SKM-1 (cell line): ENCODE data around the gene DLG2.

Source experiments
- DNase-seq: peaks from one replicate; lab custom pipeline; 2025; ENCODE audit not compliant: unreplicated experiment; lab: John Stamatoyannopoulos, UW

The DLG2 gene

GRCh38 chr11:83827520-83827919 lies 1799.6 kb downstream of the DLG2 start:
- no peak for DNase-seq

- no peak for DNase-seq
Measured at GRCh38 chr11:83826078-83826477, 1801.1 kb downstream of the DLG2 start.

GRCh38 chr11:83823461-83824025 lies 1803.6 kb downstream of the DLG2 start:
- no peak for DNase-seq

DNA sequence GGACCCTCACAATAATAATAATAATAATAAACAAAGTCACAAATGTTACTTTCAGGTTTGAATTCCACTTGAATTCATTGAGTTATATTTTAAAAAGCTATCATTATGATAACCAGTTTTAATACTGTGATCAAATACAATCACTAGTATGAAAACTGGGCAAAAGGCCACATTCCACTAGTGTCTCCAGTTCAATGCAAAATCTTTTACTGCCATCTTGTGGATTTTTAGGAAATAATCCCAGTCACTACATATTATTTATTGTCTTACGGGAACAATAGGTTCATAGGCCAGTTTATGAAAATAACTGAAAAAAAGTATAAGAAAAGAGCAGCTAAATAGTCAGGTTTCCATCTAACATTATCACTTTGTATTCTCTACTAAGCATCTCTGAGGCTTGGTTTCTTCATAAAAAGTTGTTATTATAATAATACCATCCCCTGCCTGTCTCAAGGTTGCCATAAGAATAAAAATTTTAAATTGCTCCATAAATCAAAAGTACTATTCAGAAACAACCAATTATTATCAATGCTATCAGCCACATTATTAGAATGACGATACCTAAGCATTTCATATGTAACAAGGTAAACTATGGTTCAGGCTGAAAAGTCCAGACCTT lies 1807.1 kb downstream of the DLG2 start:
- DNase-seq, result peak; percentile 38

DNA sequence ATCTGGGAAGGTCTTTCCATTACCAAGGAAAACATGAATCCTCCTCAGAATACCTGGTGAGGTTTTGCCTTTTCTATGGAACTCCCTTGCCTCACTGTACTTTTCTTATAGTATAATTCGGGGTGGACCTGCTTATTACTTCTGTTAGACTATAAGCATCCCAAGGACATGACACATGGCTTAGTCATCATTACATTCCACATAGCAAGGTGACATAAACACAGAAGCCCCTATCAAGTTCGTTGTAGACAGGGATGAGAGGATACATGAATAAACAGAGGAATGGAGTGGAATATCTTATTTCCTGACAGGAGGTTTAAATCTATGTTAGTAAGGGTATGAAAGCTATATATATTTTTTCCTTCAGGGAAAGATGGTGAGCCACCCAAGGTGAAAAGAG lies 1808.8 kb downstream of the DLG2 start:
- no peak for DNase-seq

GRCh38 chr11:83816572-83817187 lies 1810.5 kb downstream of the DLG2 start:
- DNase-seq, result no peak

DNA sequence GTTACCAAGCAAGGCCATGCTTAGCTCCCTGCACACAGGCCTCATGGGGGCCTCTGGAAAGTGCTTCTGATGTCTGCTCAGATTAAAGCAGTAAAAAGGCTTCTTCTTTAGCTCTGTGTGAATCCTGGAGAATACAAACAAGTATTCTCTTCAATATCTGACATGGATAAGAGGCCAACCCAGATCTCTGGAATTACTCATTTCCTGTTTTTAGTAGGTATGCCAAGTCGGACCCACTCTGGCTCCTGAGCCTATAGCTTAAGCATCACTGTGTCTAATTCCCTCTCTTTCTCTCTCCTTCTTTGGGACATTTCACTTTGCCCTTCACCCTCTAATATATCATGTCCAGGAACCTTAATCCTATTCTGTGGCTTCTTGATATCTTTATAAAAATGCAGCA lies 1811.4 kb downstream of the DLG2 start:
- DNase-seq, result no peak

DNA sequence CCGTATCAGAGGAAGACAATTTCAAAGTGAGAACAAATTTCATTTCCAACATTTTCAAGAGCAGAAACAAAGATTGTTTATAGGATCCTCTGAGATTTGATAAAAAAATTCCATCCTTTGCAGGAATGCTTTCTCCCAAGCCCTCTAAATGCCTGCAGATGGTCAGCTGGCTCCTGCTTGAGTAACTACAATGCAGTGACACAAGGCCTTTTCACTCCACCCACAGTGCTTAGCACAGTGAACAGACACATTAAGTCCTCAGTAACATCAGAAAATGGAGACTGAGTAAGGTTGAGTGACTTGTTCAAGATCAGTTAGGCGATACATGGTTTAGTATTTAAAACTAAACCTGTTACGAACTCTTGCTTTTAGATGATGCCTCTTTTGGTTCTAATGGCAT lies 1813.8 kb downstream of the DLG2 start:
- DNase-seq, result no peak

DNA sequence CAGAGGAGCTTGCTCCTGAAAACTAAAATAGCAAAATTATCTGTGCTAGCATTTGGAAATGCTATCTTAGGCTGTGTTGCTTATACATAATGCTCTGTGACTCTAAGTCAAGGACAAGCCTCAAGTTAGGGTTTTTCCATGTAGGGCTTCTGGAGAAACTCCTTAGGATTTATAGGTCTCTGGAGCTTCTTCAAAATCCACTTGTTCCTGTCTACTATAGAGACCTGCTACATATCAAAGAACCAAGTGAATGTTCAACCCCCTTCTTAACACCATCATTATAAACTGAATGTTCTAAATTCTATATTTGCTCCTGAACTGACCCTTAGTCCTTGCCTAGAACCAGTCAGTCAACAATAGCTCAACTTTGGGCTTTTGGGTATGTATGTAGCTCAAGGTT lies 1817.9 kb downstream of the DLG2 start:
- no peak for DNase-seq

DNA sequence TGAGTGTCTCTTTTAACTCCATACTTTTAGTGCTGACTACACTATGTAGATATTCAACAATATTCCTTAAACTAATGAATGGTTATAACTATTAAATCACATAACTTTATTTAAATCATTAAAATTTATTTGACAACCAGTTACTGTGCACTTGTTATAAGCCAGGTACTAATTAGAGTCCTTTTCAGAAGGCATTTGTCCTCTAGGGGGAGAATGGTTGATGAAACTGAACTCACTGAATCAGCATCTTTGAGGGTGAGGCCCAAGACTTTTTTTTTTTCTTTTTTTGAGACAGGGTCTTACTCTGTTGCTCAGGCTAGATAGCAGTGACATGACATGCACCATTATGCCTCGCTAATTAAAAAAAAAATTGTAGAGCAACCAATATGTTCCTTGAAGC lies 1825.3 kb downstream of the DLG2 start:
- no peak for DNase-seq

DNA sequence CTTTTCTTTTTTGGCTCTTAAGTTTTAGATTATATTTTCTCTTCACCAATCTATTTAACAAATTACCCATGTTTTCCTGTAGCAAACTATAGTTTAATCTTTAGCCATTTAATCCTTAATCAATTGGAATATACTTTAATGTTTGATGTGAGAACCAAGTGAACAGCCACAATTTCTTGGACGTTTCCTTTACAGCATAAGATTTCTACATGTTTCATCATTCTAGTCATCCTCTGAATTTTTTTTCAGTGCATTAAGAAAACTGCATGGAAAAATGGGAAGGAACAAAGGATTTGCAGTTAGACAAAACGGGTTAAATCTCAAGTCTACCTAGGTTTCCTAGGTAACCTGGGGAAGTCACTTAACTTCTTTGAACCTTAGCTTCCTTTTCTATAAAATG lies 1833.8 kb downstream of the DLG2 start:
- DNase-seq, result no peak

GRCh38 chr11:83791557-83791956 lies 1835.6 kb downstream of the DLG2 start:
- DNase-seq, result no peak

GRCh38 chr11:83785942-83786341 lies 1841.2 kb downstream of the DLG2 start:
- DNase-seq, result no peak

DNA sequence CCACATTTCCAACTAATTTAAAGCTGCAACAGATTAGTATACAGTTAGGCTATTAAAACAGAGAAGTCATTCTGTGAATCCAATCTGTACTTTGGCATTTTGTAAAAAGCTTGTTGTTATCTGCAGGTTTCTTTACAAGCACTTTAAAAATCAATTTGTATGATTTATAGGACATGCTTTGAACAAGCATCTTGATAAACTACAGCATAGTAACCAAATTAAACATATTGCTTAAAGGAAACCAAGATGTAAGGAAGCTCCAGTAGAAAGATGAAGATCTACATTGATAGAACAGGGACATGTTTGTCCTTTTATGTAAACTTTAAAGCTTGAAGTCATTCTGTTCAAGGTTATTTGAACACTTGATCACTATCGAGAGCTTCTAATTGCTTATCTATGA lies 1842.7 kb downstream of the DLG2 start:
- no peak for DNase-seq

GRCh38 chr11:83782329-83782728 lies 1844.8 kb downstream of the DLG2 start:
- DNase-seq, result no peak

GRCh38 chr11:83779876-83780275 lies 1847.3 kb downstream of the DLG2 start:
- no peak for DNase-seq

DNA sequence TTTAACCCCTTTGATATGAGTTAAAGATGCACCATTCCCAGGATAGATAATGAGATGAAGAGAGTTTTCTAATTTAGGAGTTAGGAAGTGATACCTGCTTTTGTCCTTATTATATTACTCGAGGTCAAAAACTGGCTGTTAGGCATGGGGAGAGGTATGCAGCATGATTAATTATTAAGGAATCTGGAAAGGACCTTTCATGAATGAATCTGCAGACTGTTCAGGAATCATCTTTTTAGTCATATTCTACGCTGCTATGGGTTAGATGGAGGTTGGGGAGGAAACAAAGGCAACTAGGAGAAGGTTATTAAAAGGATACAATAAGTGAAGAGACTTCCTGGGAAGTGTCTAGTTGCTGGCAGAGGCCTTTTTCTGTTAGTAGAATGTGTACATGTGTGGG lies 1848.5 kb downstream of the DLG2 start:
- DNase-seq, result no peak

DNA sequence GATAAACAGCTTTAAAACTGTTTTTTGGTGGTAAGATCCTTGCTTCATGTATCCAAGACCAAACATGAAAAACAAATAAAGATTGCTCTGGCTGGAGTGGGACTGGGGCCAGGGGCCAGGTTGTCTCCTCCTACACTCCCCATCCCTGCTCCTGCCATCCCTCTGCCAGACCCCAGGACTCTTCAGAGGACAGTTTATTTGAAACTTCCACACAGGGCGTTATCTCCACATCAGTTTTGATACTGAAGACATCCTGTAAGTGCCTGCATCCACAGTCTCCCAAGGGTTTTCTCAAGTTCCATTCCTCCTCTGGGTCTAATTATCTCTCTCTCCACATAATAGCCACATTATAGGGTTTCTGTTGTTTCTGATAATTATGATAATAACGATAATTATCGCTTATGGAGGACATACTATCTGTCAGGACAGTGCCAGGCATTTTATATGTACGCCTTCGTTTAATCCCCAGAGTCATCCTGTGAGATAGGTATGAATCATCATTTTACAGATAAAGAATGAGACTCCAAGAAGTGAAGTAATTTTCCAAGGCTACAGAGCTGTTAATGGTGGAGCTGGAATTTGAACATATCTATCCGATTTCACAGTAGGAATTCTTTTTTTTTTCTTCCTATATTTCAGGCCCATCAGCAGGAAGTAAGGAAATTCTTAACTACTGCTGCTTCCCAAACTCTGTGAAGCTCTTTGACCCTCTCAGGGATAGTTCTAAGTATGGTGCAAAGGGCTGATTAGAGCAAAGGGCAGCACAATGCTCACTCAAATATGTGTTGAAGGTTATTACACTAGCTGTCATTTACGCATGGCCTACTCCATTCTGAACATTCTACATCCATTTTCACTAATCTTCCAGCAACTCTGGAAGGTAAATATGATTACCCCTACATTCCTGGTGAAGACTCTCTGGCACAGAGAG lies 1852.9 kb downstream of the DLG2 start:
- DNase-seq, result no peak

GRCh38 chr11:83768489-83768888 lies 1858.7 kb downstream of the DLG2 start:
- no peak for DNase-seq

- DNase-seq, result no peak
Measured at GRCh38 chr11:83766932-83767331, 1860.2 kb downstream of the DLG2 start.

DNA sequence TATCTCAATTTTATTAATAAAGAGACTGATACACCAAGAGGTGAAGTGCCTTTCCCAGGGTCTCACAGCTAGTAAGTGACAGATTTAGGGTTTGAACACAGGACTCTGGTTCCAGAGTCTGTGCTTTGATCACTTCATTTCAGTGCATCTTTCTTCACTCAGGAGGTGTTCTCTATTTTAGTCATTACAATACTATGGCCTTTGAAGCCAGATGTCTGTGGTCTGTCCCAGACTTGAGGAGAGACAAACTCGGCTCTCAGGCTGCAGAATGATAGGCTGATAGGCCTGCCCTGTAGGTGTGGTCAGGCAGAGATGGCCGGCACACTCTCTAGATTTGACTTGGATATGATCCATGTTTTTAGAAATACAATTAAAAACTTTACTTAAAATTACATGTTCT lies 1862.5 kb downstream of the DLG2 start:
- DNase-seq, result no peak

DNA sequence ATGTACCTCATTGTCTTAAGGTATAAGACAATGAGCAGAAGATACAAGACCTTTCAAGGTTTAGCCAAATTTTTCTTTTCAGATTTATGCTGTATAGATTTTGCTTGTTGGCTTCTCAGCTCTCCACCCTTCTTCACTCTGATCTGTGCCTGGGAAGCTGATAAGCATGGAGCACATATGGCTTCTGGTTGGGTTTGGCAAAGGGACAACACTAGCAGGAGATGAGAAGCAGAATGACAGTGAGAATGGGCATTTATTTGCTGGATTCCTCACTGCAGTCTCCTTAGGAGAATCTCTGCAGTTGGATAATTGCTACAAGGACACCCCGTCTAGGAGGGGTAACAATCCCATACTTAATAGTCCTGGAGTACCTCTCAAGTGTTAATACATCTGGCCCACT lies 1866.2 kb downstream of the DLG2 start:
- no peak for DNase-seq
